Erythroblast (primary cell): ENCODE measurements around the gene SIL1.

Experiments
- GATA1 ChIP-seq: IDR thresholded peaks from 2 replicates; pipeline ENCODE4 v1.6.1; 2011; ENCODE audit warnings: low read depth, mild to moderate bottlenecking, control low read depth, low read length, moderate library complexity
- POLR2A ChIP-seq: IDR thresholded peaks from 2 replicates; pipeline ENCODE4 v1.6.1; 2011; ENCODE audit warnings: mild to moderate bottlenecking, low read length

GRCh38 chr5:139043157-139043905, 154.8 kb downstream of the SIL1 start:
- TF ChIP-seq GATA1: no peak
- TF ChIP-seq POLR2A: no peak
